Stimulated activated CD8-positive, alpha-beta memory T cell treated with anti-CD3 and anti-CD28 coated beads, Interleukin-7, amount 100 ng/mL, for 24 hours (primary cell): ENCODE results near the gene GNG7.

Source experiments
- DNase-seq: peaks from one replicate; pipeline ENCODE4 v3.0.0-alpha.2; 2020; ENCODE audit warnings: low read depth

GNG7 gene

GRCh38 chr19:2462635-2463421, 239.7 kb downstream of the GNG7 start:
- no peak for DNase-seq

- no peak for DNase-seq
These were observed 240.5 kb downstream of the GNG7 start for GRCh38 chr19:2461751-2462634.
